H1 (cell line): ENCODE results near the gene RFTN2. TPM values are rescaled to one million over a fixed set of nuclear protein-coding genes. Genes with fewer than 3 reads are reported as not detected.

Experiments used
- CTCF ChIA-PET: fragments of 300-600 bp; sonication (Branson Sonifier 250); formaldehyde crosslinking; loops from one replicate; lab custom pipeline; 2021; ENCODE audit not compliant: partially characterized antibody; lab: Charles Lee
- POLR2A ChIA-PET: fragments of 300-600 bp; sonication (Branson Sonifier 250); formaldehyde crosslinking; loops from one replicate; lab custom pipeline; 2021; ENCODE audit warnings: inconsistent platforms; ENCODE audit not compliant: partially characterized antibody; lab: Charles Lee
- DNase-seq, 2 experiments: peaks; one replicate each; pipeline versions ENCODE4 v3.0.0 to v3.0.0-alpha.2; 2010 to 2022; ENCODE audit warnings: low spot score in 2 of 2, low read depth in 1 of 2, mixed read lengths in 1 of 2
- FAIRE-seq: peaks from 2 replicates; lab custom pipeline; 2011; peaks lifted over from hg19 to GRCh38; lab: Jason Lieb, UNC
- H2AFZ ChIP-seq: 2 replicates; pipeline ENCODE4 v1.8.1; 2012; ENCODE audit warnings: low read length, inconsistent platforms
- H2AK5ac ChIP-seq: 2 replicates; pipeline ENCODE4 v1.6.1; 2013; ENCODE audit warnings: low read depth, low read length
- H2BK120ac ChIP-seq: replicated peaks from 2 replicates; pipeline ENCODE3; 2013; ENCODE audit warnings: low read depth, low read length, inconsistent platforms
- H2BK12ac ChIP-seq: 2 replicates; pipeline ENCODE4 v1.6.1; 2013; ENCODE audit warnings: low read depth, low read length
- H2BK15ac ChIP-seq: 2 replicates; pipeline ENCODE4 v1.6.1; 2013; ENCODE audit warnings: low read length
- H2BK20ac ChIP-seq: 2 replicates; pipeline ENCODE4 v1.6.1; 2013; ENCODE audit warnings: low read length
- H2BK5ac ChIP-seq: 2 replicates; pipeline ENCODE4 v1.6.1; 2013; ENCODE audit warnings: low read depth, low read length
- H3K14ac ChIP-seq: 2 replicates; pipeline ENCODE4 v1.6.1; 2013; ENCODE audit warnings: inconsistent platforms; ENCODE audit not compliant: insufficient read length
- H3K18ac ChIP-seq: 2 replicates; pipeline ENCODE4 v1.6.1; 2013; ENCODE audit warnings: low read length; ENCODE audit errors: extremely low read depth
- H3K23ac ChIP-seq: 2 replicates; pipeline ENCODE4 v1.6.1; 2013; ENCODE audit warnings: inconsistent platforms; ENCODE audit not compliant: insufficient read length
- H3K23me2 ChIP-seq: 2 replicates; pipeline ENCODE4 v1.6.1; 2013; ENCODE audit warnings: low read depth, low read length
- H3K27ac ChIP-seq: 2 replicates; pipeline ENCODE4 v1.6.1; 2011; ENCODE audit warnings: low read depth, low read length, inconsistent platforms
- H3K27me3 ChIP-seq, 4 experiments: replicated peaks in 1 of 4; 1 replicate in 1 of 4; 2 replicates in 3 of 4; pipeline versions ENCODE4 v1.6.1 to v1.8.1; 2011 to 2013; ENCODE audit warnings: low read length in 3 of 4, mild to moderate bottlenecking in 3 of 4, inconsistent platforms in 2 of 4, mixed read lengths in 2 of 4, moderate library complexity in 1 of 4; ENCODE audit not compliant: control insufficient read depth in 3 of 4, insufficient read depth in 3 of 4; ENCODE audit errors: extremely low read depth in 1 of 4
- H3K36me3 ChIP-seq, 4 experiments: 2 replicates each; pipeline versions ENCODE4 v1.6.1 to v1.8.1; 2011 to 2013; ENCODE audit warnings: mild to moderate bottlenecking in 4 of 4, low read length in 3 of 4, moderate library complexity in 2 of 4, control low read depth in 1 of 4, inconsistent platforms in 1 of 4; ENCODE audit not compliant: insufficient read depth in 4 of 4, control insufficient read depth in 2 of 4
- H3K4ac ChIP-seq: replicated peaks from 2 replicates; pipeline ENCODE3; 2013; ENCODE audit warnings: low read length, low read depth, mixed read lengths, inconsistent platforms; ENCODE audit not compliant: insufficient read length
- H3K4me1 ChIP-seq, 4 experiments: replicated peaks in 1 of 4; 1 replicate in 1 of 4; 2 replicates in 3 of 4; pipeline versions ENCODE4 v1.6.1 to v1.8.1; 2011 to 2013; ENCODE audit warnings: low read length in 3 of 4, inconsistent platforms in 2 of 4, mixed read lengths in 1 of 4; ENCODE audit not compliant: insufficient read depth in 4 of 4, control insufficient read depth in 3 of 4
- H3K4me2 ChIP-seq, 2 experiments: 2 replicates each; pipeline versions ENCODE4 v1.6.1 to v1.8.1; 2011 to 2013; ENCODE audit warnings: low read depth in 2 of 2, low read length in 2 of 2, control low read depth in 1 of 2, inconsistent platforms in 1 of 2, mild to moderate bottlenecking in 1 of 2; ENCODE audit not compliant: insufficient read depth in 1 of 2
- H3K4me3 ChIP-seq, 4 experiments: fragments of 200-600, 300-600 bp in 1 of 4; sonication (generic), shearing (Covaris generic), sonication (Bioruptor Twin) in 1 of 4; 2 replicates each; pipeline versions ENCODE4 v1.5.1 to v1.8.1; 2011 to 2016; ENCODE audit warnings: low read length in 4 of 4, low read depth in 3 of 4, control low read depth in 2 of 4, inconsistent platforms in 2 of 4, mild to moderate bottlenecking in 2 of 4, mixed read lengths in 1 of 4, moderate library complexity in 1 of 4; ENCODE audit not compliant: insufficient read depth in 2 of 4; ENCODE audit errors: extremely low read depth in 1 of 4
- H3K56ac ChIP-seq: replicated peaks from 2 replicates; pipeline ENCODE3; 2013; ENCODE audit warnings: low read depth, mild to moderate bottlenecking, mixed read lengths, low read length, inconsistent platforms; ENCODE audit not compliant: insufficient read length
- H3K79me1 ChIP-seq: 2 replicates; pipeline ENCODE4 v1.6.1; 2013; ENCODE audit warnings: low read depth, low read length, control low read depth
- H3K79me2 ChIP-seq, 2 experiments: 2 replicates each; pipeline versions ENCODE4 v1.6.1 to v1.8.1; 2012 to 2013; ENCODE audit warnings: low read length in 2 of 2, mild to moderate bottlenecking in 2 of 2, inconsistent platforms in 1 of 2; ENCODE audit not compliant: insufficient read depth in 2 of 2, control insufficient read depth in 1 of 2
- H3K9ac ChIP-seq, 4 experiments: replicated peaks in 1 of 4; 1 replicate in 1 of 4; 2 replicates in 3 of 4; pipeline versions ENCODE4 v1.6.1 to v1.8.1; 2011 to 2013; ENCODE audit warnings: low read depth in 3 of 4, low read length in 3 of 4, control low read depth in 2 of 4, mild to moderate bottlenecking in 2 of 4, moderate library complexity in 2 of 4, inconsistent platforms in 1 of 4; ENCODE audit errors: extremely low read depth in 1 of 4
- H3K9me3 ChIP-seq, 2 experiments: 2 replicates each; pipeline versions ENCODE4 v1.6.1 to v1.8.1; 2012 to 2013; ENCODE audit warnings: mild to moderate bottlenecking in 2 of 2, moderate library complexity in 2 of 2, control low read depth in 1 of 2, inconsistent platforms in 1 of 2, low read depth in 1 of 2, low read length in 1 of 2, mixed read lengths in 1 of 2; ENCODE audit not compliant: insufficient read depth in 2 of 2
- H4K20me1 ChIP-seq, 2 experiments: replicated peaks in 1 of 2; 2 replicates each; pipeline versions ENCODE3 to v1.8.1; 2011 to 2013; ENCODE audit warnings: inconsistent platforms in 2 of 2, low read length in 2 of 2, mild to moderate bottlenecking in 1 of 2; ENCODE audit not compliant: insufficient read depth in 2 of 2, control insufficient read depth in 1 of 2
- H4K5ac ChIP-seq: 2 replicates; pipeline ENCODE4 v1.6.1; 2013; ENCODE audit warnings: low read length, low read depth, mixed read lengths, inconsistent platforms; ENCODE audit not compliant: insufficient read length
- H4K8ac ChIP-seq: 2 replicates; pipeline ENCODE4 v1.8.0; 2013; ENCODE audit warnings: mild to moderate bottlenecking, moderate library complexity, low read length, inconsistent platforms; ENCODE audit not compliant: insufficient read depth; ENCODE audit errors: extremely low read depth
- H4K91ac ChIP-seq: replicated peaks from 2 replicates; pipeline ENCODE3; 2013; ENCODE audit warnings: low read length, mixed read lengths, inconsistent platforms; ENCODE audit not compliant: insufficient read length
- CEBPB ChIP-seq: IDR thresholded peaks from 2 replicates; pipeline ENCODE4 v1.6.1; 2012; ENCODE audit warnings: low read depth, low read length
- SP1 ChIP-seq: IDR thresholded peaks from 2 replicates; pipeline ENCODE4 v1.6.1; 2011; ENCODE audit warnings: low read depth, low read length
- polyA plus RNA-seq, 7 experiments: library from polyadenylated mRNA; depleted of rRNA in 3 of 7; stranded (reverse) in 5 of 7; unstranded in 2 of 7; fragments of >200 nt in 5 of 7; fragments of 200-250 nt in 2 of 7; gene quantifications; 1 replicate in 5 of 7; 2 replicates in 1 of 7; 4 replicates in 1 of 7; pipeline versions ENCODE4 v1.2.1 to v1.2.3, GENCODE V29; 2011 to 2013; ENCODE audit warnings: missing spikeins in 2 of 7, mixed read lengths in 2 of 7
- total RNA-seq: library from RNA; stranded (reverse); fragmentation: NEBNext Ultra II Directional; extraction: Animal tissue kit (Norgen Biotek cat#: 25700); gene quantifications from 2 replicates; pipeline ENCODE4 v1.2.1, GENCODE V29; 2021

The RFTN2 gene
- total and polyA plus RNA-seq, 2 of the 8 experiments (the other 6 are each of a cell fraction or from before 2014, with no cell fraction given) = 2.3 to 2.4 TPM

DNA sequence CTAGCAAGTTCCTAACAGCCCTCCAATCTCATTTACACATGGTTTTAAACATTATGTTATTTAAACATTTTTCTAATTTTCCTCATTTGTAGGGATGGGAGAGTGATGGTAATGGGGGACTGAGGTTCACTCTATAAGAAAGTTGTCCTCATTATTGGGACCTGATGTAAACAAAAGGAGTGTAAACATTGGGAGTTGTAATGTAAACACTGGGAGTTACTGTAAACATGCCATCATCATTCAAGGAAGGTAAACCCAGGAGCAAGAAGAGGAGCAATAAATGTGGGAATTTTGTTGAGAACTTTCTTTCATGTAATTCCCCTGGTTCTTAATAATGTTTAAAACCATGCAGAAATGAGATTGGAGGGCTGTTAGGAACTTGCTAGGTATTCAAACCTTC is 17.8 kb downstream of the RFTN2 start:
- Histone ChIP-seq H3K14ac (no peak overlapping the region), H3K23ac (no peak overlapping the region), H2BK12ac (no peak overlapping the region), H4K20me1 (peaks cover 0 to 1% of the 10 kb centered on the region in 2 experiments), H3K4me1 (peaks cover 0 to 3% (median 0%) of the 10 kb centered on the region in 4 experiments; a peak in 2 of 7 replicates), H3K56ac (no peak overlapping the region), H2BK120ac (no peak overlapping the region), H3K9me3 (no peaks in the 10 kb centered on the region), H3K79me2 (no peaks in the 10 kb centered on the region), H3K9ac (no peak overlapping the region)
- no peak for FAIRE-seq
- ChIA-PET CTCF (no interaction called here), POLR2A (interaction anchor here (0.9 kb wide), 1 partner anchor 10 kb away, joined by 3 read pairs; no protein-coding TSS in a partner anchor)
- TF ChIP-seq CEBPB (no peak), SP1 (no peak)
- TF ChIP-seq, all 59 proteins: peak for 0
- Histone ChIP-seq H3K23me2 (no peaks in the 10 kb centered on the region), H2BK20ac (no peak overlapping the region), H2BK15ac (no peak overlapping the region), H2AK5ac (no peak overlapping the region), H2BK5ac (0 out of 2 replicates have a peak overlapping the region, but pooled peaks have one; percentile 26), H4K91ac (no peak overlapping the region), H3K36me3 (no peaks in the 10 kb centered on the region), H3K27me3 (no peaks in the 10 kb centered on the region), H3K18ac (no peak overlapping the region), H4K8ac (no peak overlapping the region), H2AFZ (no peak overlapping the region), H3K4me3 (no peak overlapping the region; a peak in 1 of 8 replicates), H3K4ac (no peak overlapping the region), H3K27ac (no peak overlapping the region), H3K4me2 (peak overlapping the region in 1 of 2 experiments; percentile 42; a peak in 2 of 4 replicates), H3K79me1 (no peaks in the 10 kb centered on the region; the same call in 1 of the 2 replicates), H4K5ac (no peak overlapping the region)
- no peak for DNase-seq
